OCI-LY1 (cell line): Measurements from ENCODE around the gene PAQR8.

ENCODE experiments used
- H2AFZ ChIP-seq: fragments of 200-600 bp; sonication (generic), shearing (Covaris generic); 2 replicates; pipeline ENCODE4 v1.6.0; 2014; ENCODE audit warnings: antibody characterized with exemption, mild to moderate bottlenecking, low read length
- H3F3A ChIP-seq: fragments of 200-600 bp; sonication (generic), shearing (Covaris generic); 2 replicates; pipeline ENCODE4 v1.6.0; 2014; ENCODE audit warnings: mild to moderate bottlenecking, antibody characterized with exemption, low read length, moderate library complexity; ENCODE audit not compliant: insufficient read depth
- H3K27ac ChIP-seq: fragments of 200-600 bp; sonication (generic); 2 replicates; pipeline ENCODE4 v1.5.1; 2014; ENCODE audit warnings: low read length, mixed run types, mild to moderate bottlenecking, low read depth; ENCODE audit not compliant: poor library complexity, severe bottlenecking
- H3K27me3 ChIP-seq: fragments of 200-600 bp; sonication (generic); 2 replicates; pipeline ENCODE4 v1.6.0; 2014; ENCODE audit warnings: antibody characterized with exemption, mild to moderate bottlenecking, low read length, moderate library complexity; ENCODE audit not compliant: insufficient read depth
- H3K36me3 ChIP-seq: fragments of 200-600 bp; sonication (generic); 2 replicates; pipeline ENCODE4 v1.6.1; 2014; ENCODE audit warnings: mild to moderate bottlenecking, antibody characterized with exemption, low read length, moderate library complexity, mixed read lengths; ENCODE audit not compliant: insufficient read depth
- H3K4me1 ChIP-seq: fragments of 200-600 bp; sonication (generic); 2 replicates; pipeline ENCODE4 v1.5.1; 2014; ENCODE audit warnings: mild to moderate bottlenecking, low read length, moderate library complexity; ENCODE audit not compliant: insufficient read depth, severe bottlenecking
- H3K4me2 ChIP-seq: fragments of 200-600 bp; sonication (generic), shearing (Covaris generic); 2 replicates; pipeline ENCODE4 v1.6.1; 2014; ENCODE audit warnings: low read length
- H3K4me3 ChIP-seq: fragments of 200-600 bp; sonication (generic); 2 replicates; pipeline ENCODE4 v1.5.1; 2014; ENCODE audit warnings: low read length, low read depth, mild to moderate bottlenecking, mixed read lengths; ENCODE audit not compliant: poor library complexity, severe bottlenecking
- H3K79me2 ChIP-seq: fragments of 200-600 bp; shearing (Covaris generic); 2 replicates; pipeline ENCODE4 v1.6.1; 2016; ENCODE audit warnings: mixed run types, low read length, mixed read lengths; ENCODE audit not compliant: insufficient read depth
- H3K9ac ChIP-seq: fragments of 200-600 bp; sonication (generic), shearing (Covaris generic); 2 replicates; pipeline ENCODE4 v1.6.1; 2014; ENCODE audit warnings: mild to moderate bottlenecking, low read length, mixed read lengths
- H3K9me2 ChIP-seq: fragments of 200-600 bp; sonication (generic), shearing (Covaris generic); 2 replicates; pipeline ENCODE4 v1.6.1; 2014; ENCODE audit warnings: low read depth, mild to moderate bottlenecking, low read length, mixed read lengths
- H3K9me3 ChIP-seq: fragments of 200-600 bp; shearing (Covaris generic); 2 replicates; pipeline ENCODE4 v1.6.1; 2014; ENCODE audit warnings: low read length, mixed read lengths
- H4K20me1 ChIP-seq: fragments of 200-600 bp; sonication (generic), shearing (Covaris generic); 2 replicates; pipeline ENCODE4 v1.6.0; 2016; ENCODE audit warnings: mild to moderate bottlenecking, low read length; ENCODE audit not compliant: insufficient read depth
- CTCF ChIP-seq: fragments of 200-600 bp; sonication (generic), shearing (Covaris generic); IDR thresholded peaks from 2 replicates; pipeline ENCODE4 v1.5.1; 2017; ENCODE audit warnings: mild to moderate bottlenecking, antibody characterized with exemption, low read length, moderate library complexity, mixed read lengths
- EZH2 ChIP-seq: fragments of 200-600 bp; sonication (generic), shearing (Covaris generic); IDR thresholded peaks from 2 replicates; pipeline ENCODE4 v1.8.0; 2017; ENCODE audit warnings: borderline replicate concordance, mixed run types, mild to moderate bottlenecking, antibody characterized with exemption, low read length, moderate library complexity, mixed read lengths

PAQR8 gene

GRCh38 chr6:52415917-52416628 is 54.1 kb downstream of the PAQR8 start:
- Histone ChIP-seq H3F3A (no peaks in the 10 kb centered on the region), H3K79me2 (no peaks in the 10 kb centered on the region), H3K4me1 (peaks cover 45% of the 10 kb centered on the region), H3K9ac (no peak overlapping the region), H3K4me3 (no peak overlapping the region), H3K27ac (no peak overlapping the region), H3K9me2 (no peaks in the 10 kb centered on the region), H3K4me2 (no peak overlapping the region), H2AFZ (no peak overlapping the region), H4K20me1 (no peaks in the 10 kb centered on the region), H3K9me3 (no peaks in the 10 kb centered on the region), H3K36me3 (no peaks in the 10 kb centered on the region), H3K27me3 (no peaks in the 10 kb centered on the region)
- TF ChIP-seq CTCF (no peak), EZH2 (no peak)

- Histone ChIP-seq H3K4me3 (no peak overlapping the region), H3K4me1 (peaks cover 51% of the 10 kb centered on the region), H3K9ac (no peak overlapping the region), H4K20me1 (no peaks in the 10 kb centered on the region), H3F3A (no peaks in the 10 kb centered on the region), H3K79me2 (no peaks in the 10 kb centered on the region), H2AFZ (no peak overlapping the region), H3K4me2 (no peak overlapping the region), H3K36me3 (no peaks in the 10 kb centered on the region), H3K27me3 (no peaks in the 10 kb centered on the region), H3K9me3 (no peaks in the 10 kb centered on the region), H3K9me2 (no peaks in the 10 kb centered on the region), H3K27ac (peak overlapping the region; percentile 74)
- TF ChIP-seq CTCF = peak; percentile 91
- TF ChIP-seq EZH2 = no peak
Observed at GRCh38 chr6:52416629-52417151, 54.7 kb downstream of the PAQR8 start.

GRCh38 chr6:52417675-52418111 is 55.7 kb downstream of the PAQR8 start:
- Histone ChIP-seq H3K4me2 (no peak overlapping the region), H3K36me3 (no peaks in the 10 kb centered on the region), H3F3A (no peaks in the 10 kb centered on the region), H2AFZ (no peak overlapping the region), H3K27me3 (no peaks in the 10 kb centered on the region), H3K4me3 (no peak overlapping the region), H3K79me2 (no peaks in the 10 kb centered on the region), H3K27ac (peak overlapping the region; percentile 74), H3K9ac (no peak overlapping the region), H3K9me2 (no peaks in the 10 kb centered on the region), H3K9me3 (no peaks in the 10 kb centered on the region), H3K4me1 (peaks cover 57% of the 10 kb centered on the region), H4K20me1 (no peaks in the 10 kb centered on the region)
- no peak for TF ChIP-seq CTCF
- TF ChIP-seq EZH2 = no peak
